NCI-H460 (cell line): Measurements from ENCODE around the gene OR13J1. TPM values are rescaled to one million over a fixed set of nuclear protein-coding genes. Genes with fewer than 3 reads are reported as not detected.
"Not testable (repeated sequence)": the region's sequence is repeated elsewhere in the genome, so short reads cannot be mapped to it uniquely, and the experiment has no call there.

Source experiments
- DNase-seq: peaks from one replicate; pipeline ENCODE4 v3.0.0-alpha.2; 2016; ENCODE audit warnings: low read depth; ENCODE audit errors: extremely low read depth
- polyA plus RNA-seq: library from polyadenylated mRNA; depleted of rRNA; stranded (reverse); fragments of >200 nt; gene quantifications from 2 replicates; pipeline ENCODE4 v1.2.3, GENCODE V29; 2014; cell fraction: nucleus; rRNA removed
- total RNA-seq: library from RNA; depleted of rRNA; stranded (reverse); fragments of >200 nt; shearing (Covaris generic); gene quantifications from 2 replicates; pipeline ENCODE4 v1.2.3, GENCODE V29; 2014; rRNA removed

The OR13J1 gene
- total RNA-seq: not detected in 2 replicates
- not detected in 2 replicates for polyA plus RNA-seq

DNA sequence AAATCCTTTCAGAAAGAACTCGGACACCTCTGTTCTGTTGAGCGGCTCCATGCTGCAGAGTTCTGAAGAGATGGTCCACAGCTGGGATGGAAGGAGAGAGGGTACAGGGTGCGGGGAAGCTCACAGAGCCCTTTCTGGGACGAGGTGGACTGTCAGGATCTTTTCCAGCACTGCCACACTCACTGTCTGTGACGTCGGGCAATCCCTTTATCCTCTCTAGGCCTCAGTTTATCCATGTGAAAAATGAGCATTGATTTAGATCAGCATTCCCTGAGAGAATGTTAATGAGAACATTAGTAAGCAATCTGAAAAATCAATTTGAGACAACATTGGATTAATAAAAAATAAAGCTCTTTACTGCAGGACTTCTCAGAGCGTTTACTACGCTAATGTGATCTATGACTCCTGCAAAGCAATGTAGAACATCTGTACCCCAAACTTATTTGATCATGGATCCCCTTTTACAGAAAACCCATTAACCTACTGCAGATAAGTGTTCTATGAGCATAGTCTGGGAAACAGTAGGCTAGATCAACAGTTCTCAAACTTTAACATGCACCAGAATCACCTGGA is at the start of gene OR13J1:
OR13J1 (minus strand) TSS at position 51 of the 573 bp plus-strand sequence; CDS start at position 51, 0 bp downstream.
- DNase-seq: no peak

- DNase-seq: no peak
Measured at GRCh38 chr9:35919212-35920008, 49.2 kb upstream of the OR13J1 start.

DNA sequence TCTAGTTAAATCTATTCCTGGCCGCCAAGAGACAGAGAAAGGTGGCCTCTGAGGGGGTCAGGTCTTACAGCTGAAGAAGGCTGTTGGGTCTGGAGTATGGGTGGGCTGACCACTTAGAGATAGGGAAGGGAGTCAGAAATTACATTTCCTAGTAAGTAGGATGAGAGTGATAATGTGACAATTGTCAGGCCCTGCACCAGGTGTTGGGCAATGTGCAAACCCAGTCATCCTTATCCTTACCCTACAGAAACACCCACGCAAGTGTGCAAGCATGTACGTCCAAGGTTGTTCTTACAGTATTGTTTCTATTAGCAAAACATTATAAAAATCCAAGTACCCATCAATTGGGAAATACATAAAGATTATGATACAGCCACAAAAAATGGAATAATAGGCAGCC is 48.6 kb upstream of the OR13J1 start:
- no peak for DNase-seq

GRCh38 chr9:35917261-35917660 is 47.1 kb upstream of the OR13J1 start:
- no peak for DNase-seq

- DNase-seq: no peak
Measured at GRCh38 chr9:35915681-35916294, 45.6 kb upstream of the OR13J1 start.

- DNase-seq: no peak
Measured at GRCh38 chr9:35914301-35914807, 44.2 kb upstream of the OR13J1 start.

GRCh38 chr9:35913429-35913828 is 43.2 kb upstream of the OR13J1 start:
- not testable (repeated sequence) for DNase-seq

- DNase-seq: no peak
Measured at GRCh38 chr9:35912791-35913400, 42.7 kb upstream of the OR13J1 start.

- DNase-seq: no peak
Measured at GRCh38 chr9:35911690-35912089, 41.5 kb upstream of the OR13J1 start.

DNA sequence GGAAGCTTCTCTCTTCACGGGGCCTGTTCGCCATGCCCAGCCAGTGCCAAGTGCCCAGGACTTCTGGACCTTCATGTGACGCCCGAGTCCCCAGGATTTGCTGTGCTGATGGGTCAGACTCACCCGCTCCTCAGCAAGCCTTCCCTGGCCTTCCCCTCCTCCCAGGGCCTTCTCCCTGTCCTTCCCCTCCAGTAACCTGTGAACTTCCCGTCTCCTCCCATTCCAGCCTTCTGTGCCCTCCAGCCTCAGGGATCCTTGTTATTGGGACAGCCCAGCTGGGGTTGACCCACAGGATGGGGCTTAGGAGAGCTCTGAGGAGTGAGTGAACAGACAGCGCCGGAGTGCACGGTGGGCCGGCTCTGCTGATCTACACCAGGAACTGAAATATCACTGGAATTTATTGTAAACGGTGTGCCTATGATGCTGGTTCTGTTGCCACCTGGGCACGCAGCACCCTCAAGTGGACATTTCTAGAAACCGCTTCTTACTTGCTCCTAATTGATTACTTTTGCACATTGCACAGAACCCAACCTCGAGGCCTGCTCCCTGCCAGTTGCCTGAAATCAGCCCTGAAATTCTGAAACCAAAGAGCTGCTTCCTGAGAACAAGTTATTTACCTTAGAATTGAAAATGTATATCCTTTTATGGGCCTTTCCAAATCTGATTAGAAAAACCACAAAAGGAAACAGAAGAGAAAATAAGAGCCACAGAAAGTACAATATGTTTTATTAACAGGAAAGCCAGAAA is 40.6 kb upstream of the OR13J1 start:
- DNase-seq: peak; percentile 67

DNA sequence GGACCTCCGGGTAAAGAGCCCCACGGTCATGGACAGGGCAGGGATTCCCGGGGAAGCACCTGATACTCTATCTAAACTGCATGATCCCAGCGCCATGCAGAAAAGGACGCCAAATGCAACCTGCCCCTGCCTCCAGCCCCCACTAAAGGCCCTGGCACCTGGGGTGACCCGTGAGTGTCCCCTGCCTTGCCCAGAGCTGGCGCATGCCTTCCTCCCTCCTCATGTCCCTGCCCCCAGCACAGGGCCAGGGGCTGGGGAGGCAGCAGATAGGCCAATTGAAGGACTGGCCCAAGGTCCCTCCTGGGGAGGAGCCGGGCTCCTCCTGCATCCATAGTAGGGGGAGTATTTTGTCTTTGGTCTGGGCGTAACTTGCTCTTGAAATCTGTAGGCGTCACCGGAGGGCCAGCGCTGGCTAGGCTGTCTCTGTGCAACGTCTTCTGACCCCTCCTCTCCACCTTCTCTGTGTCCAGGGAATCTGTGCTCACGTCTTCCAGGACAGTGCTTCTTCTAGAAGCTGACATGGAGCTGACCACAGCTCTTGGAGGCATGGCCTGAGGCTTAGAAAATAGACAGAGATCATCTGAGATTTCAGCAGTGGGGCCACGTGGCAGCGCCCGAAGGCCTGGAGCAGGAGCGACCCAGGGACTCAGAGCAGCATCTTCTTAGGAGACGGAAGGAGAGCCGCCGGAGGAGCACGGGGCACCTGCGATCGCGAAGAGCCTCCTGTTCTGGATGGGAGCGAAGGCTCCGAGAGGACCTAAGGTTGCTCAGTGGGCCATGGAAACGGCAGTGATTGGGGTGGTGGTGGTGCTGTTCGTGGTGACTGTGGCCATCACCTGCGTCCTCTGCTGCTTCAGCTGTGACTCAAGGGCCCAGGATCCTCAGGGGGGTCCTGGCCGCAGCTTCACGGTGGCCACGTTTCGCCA is 39.7 kb upstream of the OR13J1 start:
- DNase-seq: no peak

GRCh38 chr9:35909274-35909673 is 39.1 kb upstream of the OR13J1 start, which contains the start of gene SPAAR:
TSS of gene SPAAR (plus strand) at chr9:35909490. CDS start at chr9:35910464, 974 bp downstream.
- no peak for DNase-seq

GRCh38 chr9:35908504-35909125 is 38.4 kb upstream of the OR13J1 start:
- DNase-seq: no peak

DNA sequence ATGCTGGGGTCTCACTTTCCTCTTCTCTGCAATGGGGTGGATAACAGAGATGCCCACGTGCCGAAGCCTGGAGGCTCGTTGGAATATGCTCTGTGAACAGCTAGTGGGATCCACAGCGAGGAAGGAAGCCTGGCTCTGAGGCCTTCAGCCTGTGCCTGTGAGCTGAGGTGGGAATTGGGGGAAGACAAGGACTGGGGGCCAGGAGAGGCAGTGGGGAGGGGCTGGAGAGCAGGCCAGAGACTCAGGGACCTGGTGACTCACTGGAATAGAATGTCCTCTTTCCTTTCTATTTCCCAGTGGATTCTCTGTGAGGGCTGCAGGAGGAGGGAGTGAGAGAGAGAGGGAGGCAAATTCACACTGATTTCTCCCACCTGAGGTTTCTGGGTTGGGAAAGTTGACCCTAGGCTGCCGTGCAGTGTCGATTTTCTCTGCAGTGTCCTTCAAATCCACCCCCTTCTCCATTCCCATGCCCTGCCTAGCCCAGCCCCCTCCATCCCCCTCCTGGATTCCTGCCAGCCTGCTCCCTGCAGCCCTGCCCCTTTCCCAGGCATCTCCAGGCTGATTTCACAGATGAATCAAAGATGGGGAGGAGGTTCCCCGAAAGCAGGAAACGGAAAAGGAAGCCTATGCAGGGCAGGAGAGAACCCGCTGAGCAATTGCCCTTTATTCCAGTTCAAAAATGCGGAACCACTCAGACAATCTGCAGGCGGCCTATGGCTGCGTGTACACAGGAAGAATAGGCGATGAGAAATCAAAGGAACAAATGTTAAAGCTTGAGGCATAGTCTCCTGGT is 37.7 kb upstream of the OR13J1 start:
- peak; percentile 82 for DNase-seq

GRCh38 chr9:35906923-35907699 is 36.9 kb upstream of the OR13J1 start:
- peak; percentile 56 for DNase-seq

DNA sequence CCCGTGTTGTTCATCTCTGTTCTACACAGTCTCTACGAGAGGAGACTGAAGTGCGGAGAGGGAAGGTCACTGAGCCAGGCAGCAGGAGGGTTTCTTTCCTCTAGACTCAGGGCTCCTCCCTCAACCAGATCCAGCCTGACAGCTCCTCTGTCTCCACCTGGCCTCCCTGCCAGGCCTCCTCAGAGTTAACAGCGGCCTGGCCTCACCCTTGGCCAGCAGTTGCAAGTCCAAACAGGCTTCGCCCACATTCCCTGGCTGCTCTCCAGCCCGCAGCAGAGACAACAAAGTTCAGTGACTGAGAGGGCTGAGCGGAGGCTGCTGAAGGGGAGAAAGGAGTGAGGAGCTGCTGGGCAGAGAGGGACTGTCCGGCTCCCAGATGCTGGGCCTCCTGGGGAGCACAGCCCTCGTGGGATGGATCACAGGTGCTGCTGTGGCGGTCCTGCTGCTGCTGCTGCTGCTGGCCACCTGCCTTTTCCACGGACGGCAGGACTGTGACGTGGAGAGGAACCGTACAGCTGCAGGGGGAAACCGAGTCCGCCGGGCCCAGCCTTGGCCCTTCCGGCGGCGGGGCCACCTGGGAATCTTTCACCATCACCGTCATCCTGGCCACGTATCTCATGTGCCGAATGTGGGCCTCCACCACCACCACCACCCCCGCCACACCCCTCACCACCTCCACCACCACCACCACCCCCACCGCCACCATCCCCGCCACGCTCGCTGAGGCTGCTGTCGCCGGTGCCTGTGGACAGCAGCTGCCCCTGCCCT is 35.9 kb upstream of the OR13J1 start, which contains the start of gene HRCT1:
HRCT1 (plus strand) TSS at position 291 of the 768 bp plus-strand sequence; CDS start at position 377, 86 bp downstream.
- DNase-seq: peak; percentile 87
